LNCAP (cell line): Measurements from ENCODE around the gene SUSD1.

Source experiments
- TF ChIP-seq, protein P1 (sequence below): fragments of 450-650 bp; IDR thresholded peaks from 2 replicates; pipeline ENCODE4 v1.5.1; 2017; ENCODE audit warnings: mild to moderate bottlenecking

SUSD1 gene

GRCh38 chr9:112054916-112055315 is 120.2 kb downstream of the SUSD1 start:
- TF ChIP-seq, protein P1, sequence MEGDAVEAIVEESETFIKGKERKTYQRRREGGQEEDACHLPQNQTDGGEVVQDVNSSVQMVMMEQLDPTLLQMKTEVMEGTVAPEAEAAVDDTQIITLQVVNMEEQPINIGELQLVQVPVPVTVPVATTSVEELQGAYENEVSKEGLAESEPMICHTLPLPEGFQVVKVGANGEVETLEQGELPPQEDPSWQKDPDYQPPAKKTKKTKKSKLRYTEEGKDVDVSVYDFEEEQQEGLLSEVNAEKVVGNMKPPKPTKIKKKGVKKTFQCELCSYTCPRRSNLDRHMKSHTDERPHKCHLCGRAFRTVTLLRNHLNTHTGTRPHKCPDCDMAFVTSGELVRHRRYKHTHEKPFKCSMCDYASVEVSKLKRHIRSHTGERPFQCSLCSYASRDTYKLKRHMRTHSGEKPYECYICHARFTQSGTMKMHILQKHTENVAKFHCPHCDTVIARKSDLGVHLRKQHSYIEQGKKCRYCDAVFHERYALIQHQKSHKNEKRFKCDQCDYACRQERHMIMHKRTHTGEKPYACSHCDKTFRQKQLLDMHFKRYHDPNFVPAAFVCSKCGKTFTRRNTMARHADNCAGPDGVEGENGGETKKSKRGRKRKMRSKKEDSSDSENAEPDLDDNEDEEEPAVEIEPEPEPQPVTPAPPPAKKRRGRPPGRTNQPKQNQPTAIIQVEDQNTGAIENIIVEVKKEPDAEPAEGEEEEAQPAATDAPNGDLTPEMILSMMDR = no peak

DNA sequence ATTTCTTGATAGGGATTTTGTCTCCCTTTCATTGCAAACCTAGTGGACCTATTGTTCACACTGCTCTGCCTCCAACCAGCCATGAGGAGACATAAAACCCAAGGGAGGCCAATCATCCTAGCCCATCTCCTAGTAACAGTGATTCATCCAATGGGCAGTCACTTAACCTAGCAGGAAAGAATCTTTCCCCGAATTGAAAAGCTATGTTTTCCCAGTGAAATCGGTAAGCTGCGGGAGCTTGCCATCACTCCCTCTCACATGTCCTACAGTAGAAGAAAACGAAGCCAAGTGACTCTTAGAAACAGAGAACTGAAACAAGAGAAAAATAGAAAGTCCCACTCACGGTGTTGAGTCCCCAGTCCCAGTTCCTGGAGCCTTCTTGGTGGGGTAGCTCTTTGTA is 123.3 kb downstream of the SUSD1 start:
- TF ChIP-seq, protein P1 = no peak

DNA sequence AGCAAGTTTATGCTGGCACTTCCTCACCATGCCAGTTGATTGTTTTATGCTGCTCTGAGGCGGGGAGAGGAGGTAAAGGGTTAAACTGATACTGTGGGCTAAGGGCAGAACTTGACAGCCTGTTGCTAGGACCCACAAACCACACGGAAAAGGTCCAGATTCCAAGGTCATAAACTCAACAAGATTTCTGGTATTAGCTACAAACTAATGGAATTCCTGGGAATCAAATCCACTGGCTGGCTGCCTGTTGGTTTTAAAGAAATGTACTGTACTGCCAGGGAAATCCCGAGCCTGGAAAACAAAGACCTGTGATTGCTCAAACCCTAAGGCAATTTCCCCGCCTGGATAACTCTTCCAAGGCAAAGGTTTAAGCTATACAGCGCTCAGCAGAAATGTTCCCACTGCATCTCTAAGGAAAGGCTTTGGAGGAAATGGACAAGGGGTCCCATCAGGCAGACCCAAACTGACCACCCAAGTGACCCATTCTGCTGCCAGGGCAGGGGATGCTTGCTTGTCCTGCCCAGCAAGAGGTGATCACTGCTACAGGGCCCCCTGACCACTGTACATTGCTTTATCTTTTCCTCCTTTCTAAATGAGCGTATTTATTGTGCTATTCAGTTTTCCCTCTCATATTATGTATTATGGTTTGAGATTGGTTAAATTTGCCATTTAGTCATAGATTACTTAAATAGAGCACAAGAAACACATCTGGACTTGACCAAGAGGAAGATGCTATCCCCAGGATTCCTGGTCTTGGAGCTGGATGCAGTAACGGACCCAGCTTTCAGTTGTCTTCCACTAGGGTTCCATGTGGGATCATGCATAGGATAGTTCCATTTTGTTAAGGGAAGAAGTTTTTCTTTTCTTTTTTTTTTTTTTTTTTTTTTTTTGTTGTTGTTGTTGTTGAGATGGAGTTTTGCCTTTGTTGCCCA is 124.3 kb downstream of the SUSD1 start:
- TF ChIP-seq, protein P1 = no peak

DNA sequence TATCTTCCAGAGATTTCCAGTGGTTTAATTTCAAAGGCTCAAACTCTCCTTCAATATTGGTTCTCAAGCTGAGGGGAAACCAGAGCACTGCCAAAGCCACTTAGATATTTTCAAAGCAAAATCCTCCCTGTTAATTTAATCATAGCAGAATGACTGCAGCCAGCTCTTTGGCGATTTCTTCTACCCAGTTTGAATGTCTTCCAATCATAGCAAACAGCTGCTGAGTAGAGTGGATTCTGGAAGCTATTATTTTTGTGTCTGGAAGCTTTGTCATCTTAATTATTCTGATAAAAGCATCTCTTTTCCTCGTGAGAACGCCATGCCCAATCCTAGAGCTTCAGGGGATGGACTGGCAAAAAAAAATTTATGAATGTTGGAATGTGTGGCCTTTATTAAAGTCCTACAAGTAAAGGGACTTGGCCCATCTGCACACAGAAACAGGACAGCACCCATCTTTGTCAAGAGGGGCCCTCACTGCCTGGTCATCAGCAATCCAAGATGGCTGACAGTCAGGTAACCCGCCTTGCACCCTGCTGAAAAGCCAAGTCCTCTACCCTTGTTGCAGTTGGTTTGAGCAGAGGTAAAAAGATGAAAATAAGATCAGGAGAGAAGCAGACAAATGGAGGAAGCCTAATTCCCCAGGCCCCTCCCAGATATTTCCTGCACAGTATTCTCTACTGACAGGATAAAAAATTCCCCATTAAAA is 125.1 kb downstream of the SUSD1 start:
- TF ChIP-seq, protein P1 = no peak

DNA sequence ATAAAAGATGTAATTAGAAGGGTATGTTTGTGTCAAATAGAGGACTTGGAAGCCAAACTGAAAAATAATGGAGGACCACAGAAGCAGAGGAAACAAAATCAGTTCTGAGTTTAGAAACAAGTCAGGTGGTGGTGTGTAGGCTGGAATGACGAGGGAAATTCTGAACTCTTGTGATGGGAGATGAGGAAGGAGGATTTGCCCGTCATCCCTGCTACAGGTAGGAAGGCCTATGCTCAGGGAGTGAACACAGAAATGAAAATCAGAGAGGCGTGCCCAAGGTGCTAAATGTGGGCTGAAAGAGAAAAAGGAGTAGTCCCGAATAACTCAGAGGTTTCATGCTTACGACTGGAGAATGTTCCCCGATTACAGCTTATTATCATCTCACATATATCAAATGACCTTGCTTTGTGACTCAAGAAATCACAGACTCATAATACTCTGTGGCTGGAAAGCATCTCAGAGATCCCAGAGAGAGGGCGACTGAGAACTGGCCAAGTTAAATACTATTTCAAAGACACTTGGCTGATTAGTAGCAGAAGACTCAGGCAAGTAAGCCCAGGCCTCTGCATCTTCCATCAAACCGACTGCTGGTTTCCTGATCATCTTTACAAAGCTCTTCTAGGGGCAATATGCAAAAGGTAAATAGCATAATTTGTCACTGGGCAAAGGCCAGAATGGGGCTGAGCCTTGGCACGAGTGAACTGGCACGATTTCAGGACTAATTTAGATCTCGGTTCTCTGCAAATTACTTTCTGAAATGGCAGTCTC is 126.0 kb downstream of the SUSD1 start:
- TF ChIP-seq, protein P1 = no peak

- TF ChIP-seq, protein P1 = no peak
Observed at GRCh38 chr9:112047538-112048066, 127.5 kb downstream of the SUSD1 start.

DNA sequence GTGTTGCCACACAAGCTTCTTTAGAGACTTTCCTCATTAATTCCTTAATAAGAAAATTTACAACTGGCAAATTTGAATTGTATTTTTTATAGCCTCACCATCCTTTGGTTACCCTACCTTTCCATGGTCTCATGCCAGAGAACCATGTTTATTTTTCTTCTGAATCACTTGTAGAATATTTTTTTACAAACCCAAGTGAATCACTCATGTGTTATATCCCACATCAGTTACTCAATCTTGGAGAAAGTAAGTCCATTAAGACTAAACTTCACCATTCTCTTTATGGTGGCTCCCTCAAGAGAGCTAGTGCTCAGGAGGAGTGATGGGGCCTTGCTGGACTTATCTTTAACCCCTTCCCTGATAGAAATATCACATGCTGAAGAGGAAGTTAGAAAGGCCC is 128.9 kb downstream of the SUSD1 start:
- TF ChIP-seq, protein P1 = no peak
